H9 (cell line): ENCODE results near the gene KRTAP1-1. TPM values are rescaled to one million over a fixed set of nuclear protein-coding genes. Genes with fewer than 3 reads are reported as not detected.

Experiments
- DNase-seq: peaks from one replicate; pipeline ENCODE4 v3.0.0-alpha.2; 2017
- H2AFZ ChIP-seq: one replicate; pipeline ENCODE4 v1.6.1; 2013; ENCODE audit warnings: mild to moderate bottlenecking, low read length, control low read depth, moderate library complexity
- H2AK5ac ChIP-seq: 2 replicates; pipeline ENCODE4 v1.6.1; 2013; ENCODE audit warnings: low read length, control low read depth, mixed read lengths; ENCODE audit not compliant: insufficient read length
- H2BK120ac ChIP-seq: one replicate; pipeline ENCODE4 v1.6.1; 2013; ENCODE audit warnings: low read depth, mild to moderate bottlenecking, low read length, control low read depth, inconsistent platforms; ENCODE audit not compliant: poor library complexity, severe bottlenecking
- H2BK12ac ChIP-seq: 2 replicates; pipeline ENCODE4 v1.6.1; 2013; ENCODE audit warnings: low read length, control low read depth, mixed read lengths, low read depth; ENCODE audit not compliant: insufficient read length
- H2BK15ac ChIP-seq: 2 replicates; pipeline ENCODE4 v1.6.1; 2013; ENCODE audit warnings: low read depth, low read length, control low read depth
- H2BK20ac ChIP-seq: one replicate; pipeline ENCODE4 v1.6.1; 2013; ENCODE audit warnings: low read depth, mild to moderate bottlenecking, low read length, control low read depth, inconsistent platforms; ENCODE audit not compliant: poor library complexity, severe bottlenecking
- H2BK5ac ChIP-seq: 2 replicates; pipeline ENCODE4 v1.6.1; 2013; ENCODE audit warnings: low read length, control low read depth, mixed read lengths; ENCODE audit not compliant: insufficient read length
- H3K14ac ChIP-seq: 2 replicates; pipeline ENCODE4 v1.6.1; 2013; ENCODE audit warnings: low read length, control low read depth; ENCODE audit not compliant: insufficient read depth
- H3K18ac ChIP-seq: 2 replicates; pipeline ENCODE4 v1.6.1; 2013; ENCODE audit warnings: low read depth, mild to moderate bottlenecking, mixed read lengths, low read length, control low read depth; ENCODE audit not compliant: insufficient read length
- H3K23ac ChIP-seq: 2 replicates; pipeline ENCODE4 v1.6.1; 2013; ENCODE audit warnings: low read length, control low read depth, mixed read lengths, low read depth; ENCODE audit not compliant: insufficient read length
- H3K23me2 ChIP-seq: 2 replicates; pipeline ENCODE4 v1.6.1; 2013; ENCODE audit warnings: low read depth, mild to moderate bottlenecking, mixed read lengths, low read length, control low read depth; ENCODE audit not compliant: insufficient read length, poor library complexity, severe bottlenecking
- H3K27ac ChIP-seq: 2 replicates; pipeline ENCODE4 v1.5.1; 2013; ENCODE audit warnings: low read length, control low read depth, mixed read lengths, low read depth; ENCODE audit not compliant: insufficient read length
- H3K27me3 ChIP-seq: 2 replicates; pipeline ENCODE4 v1.6.1; 2013; ENCODE audit warnings: low read length, control low read depth, inconsistent platforms; ENCODE audit not compliant: insufficient read depth
- H3K4ac ChIP-seq: 2 replicates; pipeline ENCODE4 v1.6.1; 2013; ENCODE audit warnings: low read depth, mild to moderate bottlenecking, control low read depth, inconsistent platforms, low read length, moderate library complexity
- H3K4me1 ChIP-seq: 2 replicates; pipeline ENCODE4 v1.6.1; 2013; ENCODE audit warnings: low read length, control low read depth, inconsistent platforms; ENCODE audit not compliant: insufficient read depth
- H3K4me2 ChIP-seq: 2 replicates; pipeline ENCODE4 v1.6.1; 2013; ENCODE audit warnings: low read length, control low read depth, mixed read lengths; ENCODE audit not compliant: insufficient read length, insufficient read depth
- H3K56ac ChIP-seq: 2 replicates; pipeline ENCODE4 v1.6.1; 2013; ENCODE audit warnings: low read depth, mild to moderate bottlenecking, mixed read lengths, low read length, control low read depth; ENCODE audit not compliant: insufficient read length
- H3K79me1 ChIP-seq: 2 replicates; pipeline ENCODE4 v1.6.1; 2013; ENCODE audit warnings: low read depth, mild to moderate bottlenecking, moderate library complexity, low read length, control low read depth, inconsistent platforms; ENCODE audit not compliant: insufficient read depth, poor library complexity, severe bottlenecking
- H3K79me2 ChIP-seq: 2 replicates; pipeline ENCODE4 v1.6.1; 2013; ENCODE audit warnings: low read length, control low read depth, inconsistent platforms; ENCODE audit not compliant: insufficient read depth
- H3K9ac ChIP-seq: 2 replicates; pipeline ENCODE4 v1.6.1; 2013; ENCODE audit warnings: low read length, control low read depth, mixed read lengths; ENCODE audit not compliant: insufficient read length; ENCODE audit errors: extremely low read depth
- H3K9me3 ChIP-seq: one replicate; pipeline ENCODE4 v1.6.1; 2013; ENCODE audit warnings: low read depth, low read length, inconsistent platforms; ENCODE audit not compliant: control insufficient read depth
- H3T11ph ChIP-seq: one replicate; pipeline ENCODE4 v1.6.1; 2013; ENCODE audit warnings: mild to moderate bottlenecking, low read length, control low read depth, inconsistent platforms
- H4K20me1 ChIP-seq: one replicate; pipeline ENCODE4 v1.6.1; 2013; ENCODE audit not compliant: control insufficient read depth, insufficient read length, insufficient read depth
- H4K5ac ChIP-seq: 2 replicates; pipeline ENCODE4 v1.6.1; 2013; ENCODE audit warnings: low read depth, mild to moderate bottlenecking, mixed read lengths, low read length, control low read depth; ENCODE audit not compliant: insufficient read length
- H4K8ac ChIP-seq: replicated peaks from 2 replicates; pipeline ENCODE4 v1.6.1; 2013; ENCODE audit warnings: low read length, control low read depth, mixed read lengths, low read depth; ENCODE audit not compliant: insufficient read length
- H4K91ac ChIP-seq: 2 replicates; pipeline ENCODE4 v1.6.1; 2013; ENCODE audit warnings: low read depth, mild to moderate bottlenecking, moderate library complexity, mixed read lengths, low read length, control low read depth; ENCODE audit not compliant: insufficient read length
- H3K27ac Mint-ChIP-seq, 3 experiments: 2 replicates in 2 of 3; 3 replicates in 1 of 3; pipeline ENCODE4 v1.8.0; 2020 to 2021; ENCODE audit warnings: mixed read lengths in 3 of 3, mild to moderate bottlenecking in 1 of 3, moderate library complexity in 1 of 3
- H3K27me3 Mint-ChIP-seq: 2 replicates; pipeline ENCODE4 v1.8.0; 2021; ENCODE audit warnings: low read depth, mild to moderate bottlenecking, moderate library complexity, mixed read lengths
- H3K36me3 Mint-ChIP-seq, 3 experiments: 2 replicates in 2 of 3; 3 replicates in 1 of 3; pipeline ENCODE4 v1.8.0; 2020 to 2021; ENCODE audit warnings: low read depth in 3 of 3, mixed read lengths in 3 of 3; ENCODE audit not compliant: insufficient read depth in 1 of 3
- H3K4me1 Mint-ChIP-seq, 2 experiments: 2 replicates each; pipeline ENCODE4 v1.8.0; 2020; ENCODE audit warnings: mixed read lengths in 2 of 2
- H3K4me3 Mint-ChIP-seq, 2 experiments: 2 replicates in 1 of 2; 3 replicates in 1 of 2; pipeline ENCODE4 v1.8.0; 2020 to 2021; ENCODE audit warnings: mild to moderate bottlenecking in 2 of 2, mixed read lengths in 2 of 2, moderate library complexity in 1 of 2
- H3K9me3 Mint-ChIP-seq, 2 experiments: 2 replicates in 1 of 2; 3 replicates in 1 of 2; pipeline ENCODE4 v1.8.0; 2020; ENCODE audit warnings: mild to moderate bottlenecking in 2 of 2, mixed read lengths in 2 of 2, moderate library complexity in 1 of 2
- CTCF ChIP-seq: fragments of 200-600 bp; sonication (generic); conservative IDR thresholded peaks from 3 replicates; pipeline ENCODE4 v1.8.0; 2021; ENCODE audit warnings: antibody characterized with exemption, mild to moderate bottlenecking
- total RNA-seq: library from RNA; stranded (reverse); gene quantifications from 2 replicates; pipeline ENCODE4 v1.2.1, GENCODE V29; 2021

The KRTAP1-1 gene
- total RNA-seq, 1 experiment from 2014 or later = not detected

DNA sequence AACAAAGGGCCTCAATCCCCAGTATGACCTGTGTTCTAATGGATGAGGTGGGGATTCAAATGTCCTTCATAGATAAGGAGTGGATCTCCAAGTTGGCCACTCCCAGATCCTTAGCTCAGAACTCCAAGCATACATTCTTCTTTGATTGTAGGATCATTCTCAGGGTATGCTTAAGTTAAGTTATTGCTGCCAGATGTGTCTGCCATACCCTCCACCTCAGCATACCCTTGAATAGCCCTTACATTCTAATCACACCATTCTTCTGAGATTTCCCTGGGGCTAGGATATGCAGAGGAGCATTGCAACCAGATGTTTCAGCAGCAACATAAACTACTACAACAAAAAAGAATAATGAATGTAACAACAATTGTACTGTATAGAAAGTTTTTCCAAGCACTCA, 26.0 kb upstream of the KRTAP1-1 start:
- no peak for TF ChIP-seq CTCF
- no peak overlapping the region for H3K4me3 Mint-ChIP-seq
- H3K36me3 Mint-ChIP-seq = no peaks in the 10 kb centered on the region
- Histone ChIP-seq H3K56ac (no peak overlapping the region), H3K4me2 (no peak overlapping the region), H4K91ac (no peak overlapping the region), H3K27ac (no peak overlapping the region), H3K79me1 (no peaks in the 10 kb centered on the region), H4K8ac (no peak overlapping the region), H2BK20ac (no peak overlapping the region), H2BK5ac (no peak overlapping the region), H3K18ac (no peak overlapping the region), H4K20me1 (no peaks in the 10 kb centered on the region), H2BK120ac (no peak overlapping the region), H3K4me1 (no peaks in the 10 kb centered on the region), H2AK5ac (no peak overlapping the region), H3T11ph (no peak overlapping the region), H3K4ac (no peak overlapping the region), H3K23ac (no peak overlapping the region), H3K23me2 (no peaks in the 10 kb centered on the region), H2AFZ (no peak overlapping the region), H3K14ac (no peak overlapping the region), H3K27me3 (no peaks in the 10 kb centered on the region), H2BK12ac (no peak overlapping the region), H4K5ac (no peak overlapping the region), H3K9me3 (no peaks in the 10 kb centered on the region), H3K9ac (no peak overlapping the region), H3K79me2 (no peaks in the 10 kb centered on the region), H2BK15ac (no peak overlapping the region)
- H3K27ac Mint-ChIP-seq = no peak overlapping the region
- no peak for DNase-seq
- no peaks in the 10 kb centered on the region for H3K27me3 Mint-ChIP-seq
- no peaks in the 10 kb centered on the region for H3K9me3 Mint-ChIP-seq
- H3K4me1 Mint-ChIP-seq = 0 out of 4 replicates have a peak, but pooled peaks cover 0 to 5% of the 10 kb centered on the region in 2 experiments
